Measurements from ENCODE around the gene TPM1. TPM values are rescaled to one million over a fixed set of nuclear protein-coding genes. Genes with fewer than 3 reads are reported as not detected.
"Not testable (repeated sequence)": the region's sequence is repeated elsewhere in the genome, so short reads cannot be mapped to it uniquely, and the experiment has no call there.

TPM1 gene
- total and polyA plus RNA-seq, 5 donors: 6,360 to 10,076 (median 7,709) TPM

GRCh38 chr15:63098901-63099300 lies 56.4 kb downstream of the TPM1 start:
- WGBS: 91% methylated on average over 30 of the region's 33 CpGs
- not testable (repeated sequence) for DNase-seq; H3K9me3 ChIP-seq (ENCODE audit: control insufficient read depth, low read length); ATAC-seq; H3K4me3 ChIP-seq (ENCODE audit: low read length); H3K27ac ChIP-seq (ENCODE audit: low read length); H3K27me3 ChIP-seq (ENCODE audit: control insufficient read depth, insufficient read depth); H3K4me1 ChIP-seq (ENCODE audit: control insufficient read depth, insufficient read depth, low read length)
- intact Hi-C loops (cut with DNase I): loop anchor here in 1 of 4 donors (10.0 kb wide), 1 partner anchor 254 kb away; no protein-coding TSS in a partner anchor

GRCh38 chr15:63099581-63099980 lies 57.0 kb downstream of the TPM1 start:
- H3K27ac ChIP-seq (ENCODE audit: low read length); H3K9me3 ChIP-seq (ENCODE audit: control insufficient read depth, low read length); ATAC-seq; H3K4me1 ChIP-seq (ENCODE audit: control insufficient read depth, insufficient read depth, low read length); H3K27me3 ChIP-seq (ENCODE audit: control insufficient read depth, insufficient read depth); DNase-seq; H3K4me3 ChIP-seq (ENCODE audit: low read length): not testable (repeated sequence)
- WGBS: 76% methylated on average over 5 of the region's 5 CpGs
- intact Hi-C loops (cut with DNase I): loop anchor here in 1 of 4 donors (10.0 kb wide), 1 partner anchor 255 kb away; no protein-coding TSS in a partner anchor

GRCh38 chr15:63103416-63103815 lies 60.9 kb downstream of the TPM1 start:
- WGBS: 82% methylated on average over 3 of the region's 3 CpGs
- H3K4me3 ChIP-seq (ENCODE audit: low read length): no peak overlapping the region
- no peaks in the 10 kb centered on the region for H3K27me3 ChIP-seq (ENCODE audit: control insufficient read depth, insufficient read depth)
- DNase-seq (no peak), ATAC-seq (no peak)
- intact Hi-C loops (cut with DNase I): no loop called here
- H3K4me1 ChIP-seq (ENCODE audit: control insufficient read depth, insufficient read depth, low read length): no peaks in the 10 kb centered on the region
- no peak overlapping the region for H3K27ac ChIP-seq (ENCODE audit: low read length)
- no peaks in the 10 kb centered on the region for H3K9me3 ChIP-seq (ENCODE audit: control insufficient read depth, low read length)

- ATAC-seq: no peak
- intact Hi-C loops (cut with DNase I): no loop called here
- no peaks in the 10 kb centered on the region for H3K27me3 ChIP-seq (ENCODE audit: control insufficient read depth, insufficient read depth)
- H3K4me3 ChIP-seq (ENCODE audit: low read length): no peak overlapping the region
- DNase-seq: no peak
- H3K9me3 ChIP-seq (ENCODE audit: control insufficient read depth, low read length): no peaks in the 10 kb centered on the region
- no peak overlapping the region for H3K27ac ChIP-seq (ENCODE audit: low read length)
- 66% methylated on average over 7 of the region's 7 CpGs for WGBS
- no peaks in the 10 kb centered on the region for H3K4me1 ChIP-seq (ENCODE audit: control insufficient read depth, insufficient read depth, low read length)
Observed at GRCh38 chr15:63104727-63105126, 62.2 kb downstream of the TPM1 start.

- H3K9me3 ChIP-seq (ENCODE audit: control insufficient read depth, low read length); H3K27ac ChIP-seq (ENCODE audit: low read length); H3K27me3 ChIP-seq (ENCODE audit: control insufficient read depth, insufficient read depth); ATAC-seq; H3K4me1 ChIP-seq (ENCODE audit: control insufficient read depth, insufficient read depth, low read length); H3K4me3 ChIP-seq (ENCODE audit: low read length); DNase-seq; intact Hi-C loops (cut with DNase I): not testable (repeated sequence)
- 77% methylated on average over 8 of the region's 8 CpGs for WGBS
Observed at GRCh38 chr15:63105354-63105753, 62.8 kb downstream of the TPM1 start.

- no peaks in the 10 kb centered on the region for H3K9me3 ChIP-seq (ENCODE audit: control insufficient read depth, low read length)
- ATAC-seq: peak; percentile 31 to 40
- no peaks in the 10 kb centered on the region for H3K27me3 ChIP-seq (ENCODE audit: control insufficient read depth, insufficient read depth)
- 32% methylated on average over 9 of the region's 9 CpGs for WGBS
- no peak overlapping the region for H3K27ac ChIP-seq (ENCODE audit: low read length)
- intact Hi-C loops (cut with DNase I): no loop called here
- no peaks in the 10 kb centered on the region for H3K4me1 ChIP-seq (ENCODE audit: control insufficient read depth, insufficient read depth, low read length)
- DNase-seq: peak in 1 of 3 donors; percentile 30
- H3K4me3 ChIP-seq (ENCODE audit: low read length): no peak overlapping the region
Observed at GRCh38 chr15:63107895-63108546, 65.5 kb downstream of the TPM1 start.

- no peaks in the 10 kb centered on the region for H3K27me3 ChIP-seq (ENCODE audit: control insufficient read depth, insufficient read depth)
- no peak for DNase-seq
- H3K27ac ChIP-seq (ENCODE audit: low read length): no peak overlapping the region
- no peak overlapping the region for H3K4me3 ChIP-seq (ENCODE audit: low read length)
- no peak for ATAC-seq
- 90% methylated on average over 2 of the region's 2 CpGs for WGBS
- no peaks in the 10 kb centered on the region for H3K4me1 ChIP-seq (ENCODE audit: control insufficient read depth, insufficient read depth, low read length)
- intact Hi-C loops (cut with DNase I): no loop called here
- H3K9me3 ChIP-seq (ENCODE audit: control insufficient read depth, low read length): no peaks in the 10 kb centered on the region
Observed at GRCh38 chr15:63109498-63109897, 67.0 kb downstream of the TPM1 start.

GRCh38 chr15:63109920-63110319 lies 67.4 kb downstream of the TPM1 start:
- Histone ChIP-seq H3K4me3 (ENCODE audit: low read length) (no peak overlapping the region), H3K27ac (ENCODE audit: low read length) (no peak overlapping the region), H3K9me3 (ENCODE audit: control insufficient read depth, low read length) (no peaks in the 10 kb centered on the region), H3K27me3 (ENCODE audit: control insufficient read depth, insufficient read depth) (no peaks in the 10 kb centered on the region), H3K4me1 (ENCODE audit: control insufficient read depth, insufficient read depth, low read length) (no peaks in the 10 kb centered on the region)
- intact Hi-C loops (cut with DNase I): no loop called here
- WGBS: 89% methylated on average over 2 of the region's 2 CpGs
- DNase-seq (no peak), ATAC-seq (no peak)

- no peak overlapping the region for H3K4me3 ChIP-seq (ENCODE audit: low read length)
- H3K4me1 ChIP-seq (ENCODE audit: control insufficient read depth, insufficient read depth, low read length): no peaks in the 10 kb centered on the region
- DNase-seq (no peak), ATAC-seq (no peak)
- H3K9me3 ChIP-seq (ENCODE audit: control insufficient read depth, low read length): no peaks in the 10 kb centered on the region
- intact Hi-C loops (cut with DNase I): no loop called here
- WGBS: 94% methylated on average over 3 of the region's 3 CpGs
- H3K27ac ChIP-seq (ENCODE audit: low read length): no peak overlapping the region
- H3K27me3 ChIP-seq (ENCODE audit: control insufficient read depth, insufficient read depth): no peaks in the 10 kb centered on the region
Observed at GRCh38 chr15:63110428-63111026, 68.0 kb downstream of the TPM1 start.

- no peaks in the 10 kb centered on the region for H3K9me3 ChIP-seq (ENCODE audit: control insufficient read depth, low read length)
- H3K27ac ChIP-seq (ENCODE audit: low read length): no peak overlapping the region
- intact Hi-C loops (cut with DNase I): no loop called here
- H3K4me1 ChIP-seq (ENCODE audit: control insufficient read depth, insufficient read depth, low read length): no peaks in the 10 kb centered on the region
- no peak for ATAC-seq
- no peaks in the 10 kb centered on the region for H3K27me3 ChIP-seq (ENCODE audit: control insufficient read depth, insufficient read depth)
- no peak overlapping the region for H3K4me3 ChIP-seq (ENCODE audit: low read length)
- DNase-seq: no peak
Observed at GRCh38 chr15:63111481-63111880, 68.9 kb downstream of the TPM1 start.

GRCh38 chr15:63112871-63113270 lies 70.3 kb downstream of the TPM1 start:
- 93% methylated on average over 3 of the region's 3 CpGs for WGBS
- intact Hi-C loops (cut with DNase I): no loop called here
- Histone ChIP-seq H3K27me3 (ENCODE audit: control insufficient read depth, insufficient read depth) (no peaks in the 10 kb centered on the region), H3K4me1 (ENCODE audit: control insufficient read depth, insufficient read depth, low read length) (no peaks in the 10 kb centered on the region), H3K4me3 (ENCODE audit: low read length) (no peak overlapping the region), H3K9me3 (ENCODE audit: control insufficient read depth, low read length) (no peaks in the 10 kb centered on the region), H3K27ac (ENCODE audit: low read length) (no peak overlapping the region)
- ATAC-seq (no peak), DNase-seq (no peak)

Data from right cardiac atrium (tissue), 5 donors.